HepG2 (cell line): ENCODE results near the gene CAMK2N2. TPM values are rescaled to one million over a fixed set of nuclear protein-coding genes. Genes with fewer than 3 reads are reported as not detected.

ENCODE experiments used
- ATF7-NPFF ChIP-seq: sonication (generic); formaldehyde crosslinking; IDR thresholded peaks from 2 replicates; pipeline ENCODE4 v1.8.1; 2023; ENCODE audit warnings: mild to moderate bottlenecking, low read depth, missing genetic modification reagents, moderate library complexity
- FOXP4 ChIP-seq: sonication (generic); formaldehyde crosslinking; IDR thresholded peaks from 2 replicates; pipeline ENCODE4 v1.4.0; 2020; ENCODE audit warnings: missing genetic modification reagents
- HMGXB4 ChIP-seq, 2 experiments: sonication (generic) in 1 of 2; formaldehyde crosslinking in 1 of 2; IDR thresholded peaks; 2 replicates each; pipeline versions ENCODE4 v1.4.0 to v1.6.1; 2018 to 2020; ENCODE audit warnings: missing genetic modification reagents in 2 of 2, borderline replicate concordance in 1 of 2, low read depth in 1 of 2, mild to moderate bottlenecking in 1 of 2, missing biosample characterization in 1 of 2
- MAX ChIP-seq: IDR thresholded peaks from 2 replicates; pipeline ENCODE4 v1.6.1; 2012; ENCODE audit warnings: inconsistent platforms
- PATZ1 ChIP-seq: sonication (generic); formaldehyde crosslinking; IDR thresholded peaks from 2 replicates; pipeline ENCODE4 v1.4.0; 2020; ENCODE audit warnings: missing genetic modification reagents
- RAD21 ChIP-seq: fragments of 450-650 bp; formaldehyde crosslinking; IDR thresholded peaks from 2 replicates; pipeline ENCODE4 v1.5.0; 2020; ENCODE audit warnings: mild to moderate bottlenecking
- THAP11 ChIP-seq: IDR thresholded peaks from 2 replicates; pipeline ENCODE4 v1.6.1; 2016; ENCODE audit warnings: missing biosample characterization, missing genetic modification reagents
- TSC22D2 ChIP-seq: sonication (generic); formaldehyde crosslinking; IDR thresholded peaks from 2 replicates; pipeline ENCODE4 v1.5.1; 2020; ENCODE audit warnings: missing genetic modification reagents, mild to moderate bottlenecking, borderline replicate concordance
- USF2 ChIP-seq, 2 experiments: sonication (generic) in 1 of 2; formaldehyde crosslinking in 1 of 2; IDR thresholded peaks; 2 replicates each; pipeline versions ENCODE4 v1.5.1 to v1.6.1; 2011 to 2020; ENCODE audit warnings: borderline replicate concordance in 1 of 2, low read depth in 1 of 2, low read length in 1 of 2, mild to moderate bottlenecking in 1 of 2, missing genetic modification reagents in 1 of 2, moderate library complexity in 1 of 2
- WIZ ChIP-seq: sonication (generic); formaldehyde crosslinking; IDR thresholded peaks from 2 replicates; pipeline ENCODE4 v1.5.1; 2020; ENCODE audit warnings: mild to moderate bottlenecking, missing genetic modification reagents
- ZBTB14 ChIP-seq: sonication (generic); formaldehyde crosslinking; IDR thresholded peaks from 2 replicates; pipeline ENCODE4 v1.4.0; 2020; ENCODE audit warnings: missing genetic modification reagents
- ZBTB7A ChIP-seq: sonication (generic); formaldehyde crosslinking; IDR thresholded peaks from 2 replicates; pipeline ENCODE4 v1.8.0; 2022; ENCODE audit warnings: mild to moderate bottlenecking, missing genetic modification reagents
- ZFP41 ChIP-seq: sonication (generic); formaldehyde crosslinking; IDR thresholded peaks from 2 replicates; pipeline ENCODE4 v1.4.0; 2020; ENCODE audit warnings: mild to moderate bottlenecking, missing genetic modification reagents, borderline replicate concordance
- ZNF24 ChIP-seq: fragments of 450-650 bp; IDR thresholded peaks from 2 replicates; pipeline ENCODE4 v1.6.1; 2017; ENCODE audit warnings: antibody characterized with exemption, mild to moderate bottlenecking
- ZNF574 ChIP-seq: sonication (generic); formaldehyde crosslinking; IDR thresholded peaks from 2 replicates; pipeline ENCODE4 v1.4.0; 2020; ENCODE audit warnings: missing genetic modification reagents
- ZNF839 ChIP-seq: sonication (generic); formaldehyde crosslinking; IDR thresholded peaks from 2 replicates; pipeline ENCODE4 v1.4.0; 2020; ENCODE audit warnings: missing genetic modification reagents, mild to moderate bottlenecking, borderline replicate concordance
- polyA plus RNA-seq, 8 experiments: library from polyadenylated mRNA; depleted of rRNA in 3 of 8; stranded (reverse) in 7 of 8; unstranded in 1 of 8; fragments of >200 nt; fragmentation: Illumina TruSeq in 4 of 8; extraction: Trizol in 4 of 8; gene quantifications; 2 replicates each; pipeline versions ENCODE4 v1.2.1 to v1.2.3, GENCODE V29; 2011 to 2016; ENCODE audit warnings: low read depth in 4 of 8, missing spikeins in 1 of 8, mixed read lengths in 1 of 8; ENCODE audit not compliant: insufficient read depth in 1 of 8
- total RNA-seq, 5 experiments: library from RNA; depleted of rRNA; stranded (reverse); fragments of >200 nt; fragmentation: Illumina TruSeq; extraction: Trizol; gene quantifications; 2 replicates each; pipeline ENCODE4 v1.2.3, GENCODE V29; 2016; ENCODE audit warnings: low read depth in 1 of 5

The CAMK2N2 gene
- total and polyA plus RNA-seq, 2 of the 13 experiments (the other 11 are each of a cell fraction or from before 2014, with no cell fraction given) = 0.12 to 0.27 TPM

GRCh38 chr3:184227481-184227935 is 33.8 kb downstream of the CAMK2N2 start (continued):
- TF ChIP-seq FOXP4 = no peak
- no peak for TF ChIP-seq TSC22D2
- no peak for TF ChIP-seq ZNF839 (CRISPR knock-in tag)
- no peak for TF ChIP-seq ZBTB7A (CRISPR knock-in tag)
- no peak for TF ChIP-seq USF2 (IDR thresholded peaks at IDR 0.05; ENCODE audit: low read depth, low read length)
- no peak for TF ChIP-seq USF2 (CRISPR knock-in tag; IDR thresholded peaks at IDR 0.05; ENCODE audit: borderline replicate concordance)
- no peak for TF ChIP-seq ZBTB14
- TF ChIP-seq MAX = no peak
- peak; percentile 31; the same call in 1 of the 2 replicates for TF ChIP-seq RAD21 (CRISPR knock-in tag)
- no peak for TF ChIP-seq ATF7-NPFF
- 0 out of 2 replicates have a peak, but pooled peaks have one; percentile 27 for TF ChIP-seq THAP11 (CRISPR knock-in tag)
- no peak for TF ChIP-seq ZNF574 (CRISPR knock-in tag)
- no peak for TF ChIP-seq ZFP41
- no peak for TF ChIP-seq WIZ
- TF ChIP-seq ZNF24 = no peak
- TF ChIP-seq HMGXB4 (CRISPR knock-in tag; IDR thresholded peaks at IDR 0.05; ENCODE audit: borderline replicate concordance in 1 of 2, low read depth in 1 of 2) = peak; percentile 31; a peak in 1 of 4 replicates
- TF ChIP-seq PATZ1 (CRISPR knock-in tag) = peak; percentile 40; the same call in 1 of the 2 replicates
